ENCODE data around the gene RPL4.

RPL4 gene

DNA sequence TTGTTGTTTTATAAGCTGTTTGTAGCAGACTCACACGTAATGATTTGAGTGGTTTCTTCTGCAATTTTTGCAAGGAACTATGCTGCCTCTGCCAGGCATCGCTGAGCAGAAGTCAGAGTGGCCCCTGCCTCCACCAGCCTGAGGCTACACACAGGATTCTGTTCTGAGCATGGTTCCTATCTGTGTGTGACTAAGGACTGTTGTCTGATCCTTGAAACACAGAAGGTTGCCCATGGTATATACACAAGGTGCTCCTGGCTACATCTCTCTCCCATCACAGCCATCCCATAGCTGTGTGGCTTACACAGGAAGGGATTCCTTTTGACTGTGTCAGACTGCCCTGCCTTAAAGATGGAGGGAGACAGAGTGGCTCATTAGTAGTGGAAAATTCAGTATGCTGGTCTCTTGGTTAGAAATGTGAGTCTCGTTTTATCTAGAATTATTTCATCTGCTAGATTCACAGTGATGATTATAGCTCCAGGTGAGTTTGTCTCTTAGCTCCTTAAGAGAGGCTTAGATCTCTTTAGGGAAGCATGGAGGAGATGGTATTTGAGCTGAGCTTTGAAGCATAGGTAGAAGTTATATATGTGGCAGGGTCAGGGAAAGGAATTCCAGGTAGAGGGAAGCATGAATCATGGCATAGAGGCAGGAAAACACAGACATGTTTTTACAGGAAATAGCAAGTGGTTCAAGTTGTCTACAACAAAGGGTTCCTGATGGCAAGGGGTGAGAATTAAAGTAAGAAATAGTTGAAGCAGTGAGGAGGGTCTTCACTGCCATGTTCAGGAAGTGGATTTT, 44.6 kb downstream of the RPL4 start:
- DNase-seq (ENCODE audit: extremely low read depth in 1 of 2, low read depth in 1 of 2), result no peak

DNA sequence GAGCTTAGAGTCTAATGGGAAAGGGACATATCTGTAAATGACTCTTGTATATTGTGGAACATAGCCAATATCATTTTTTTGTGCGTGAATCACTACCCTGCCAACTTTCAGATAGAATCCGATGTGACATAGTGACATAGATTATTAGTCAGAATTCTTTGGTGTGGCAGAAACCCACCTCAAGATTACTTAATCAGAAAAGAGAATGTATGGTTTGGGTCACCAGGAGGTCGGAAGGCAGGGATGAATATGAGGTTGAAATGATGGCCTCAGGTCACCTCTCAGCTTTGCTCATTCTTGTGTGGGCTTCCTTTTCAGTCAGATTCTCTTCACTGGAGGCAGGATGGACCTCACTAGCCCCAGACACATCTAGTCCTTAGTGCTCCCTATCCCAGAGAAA, 48.4 kb downstream of the RPL4 start:
- peak in 1 of 2 donors; percentile 5 for DNase-seq (ENCODE audit: extremely low read depth in 1 of 2, low read depth in 1 of 2)

DNA sequence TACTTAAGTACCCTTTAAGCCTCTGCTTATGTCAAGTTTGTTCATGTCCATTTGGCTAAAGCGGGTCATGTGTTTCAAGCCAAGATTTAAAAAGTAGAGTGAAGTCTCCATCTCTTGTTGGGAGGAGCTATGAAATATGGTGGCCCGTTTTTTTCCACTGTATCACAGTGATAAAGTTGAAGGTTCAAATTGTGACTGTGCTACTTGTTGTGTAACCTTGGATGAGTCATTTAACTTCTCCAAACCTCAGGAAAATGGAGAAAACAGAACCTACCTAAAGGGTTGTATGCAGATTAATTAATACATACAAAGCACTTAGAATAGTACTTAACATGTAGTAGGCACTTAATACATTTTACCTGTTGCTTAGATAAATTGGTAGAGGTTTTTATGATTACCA, 50.5 kb downstream of the RPL4 start:
- DNase-seq (ENCODE audit: extremely low read depth in 1 of 2, low read depth in 1 of 2), result no peak

DNA sequence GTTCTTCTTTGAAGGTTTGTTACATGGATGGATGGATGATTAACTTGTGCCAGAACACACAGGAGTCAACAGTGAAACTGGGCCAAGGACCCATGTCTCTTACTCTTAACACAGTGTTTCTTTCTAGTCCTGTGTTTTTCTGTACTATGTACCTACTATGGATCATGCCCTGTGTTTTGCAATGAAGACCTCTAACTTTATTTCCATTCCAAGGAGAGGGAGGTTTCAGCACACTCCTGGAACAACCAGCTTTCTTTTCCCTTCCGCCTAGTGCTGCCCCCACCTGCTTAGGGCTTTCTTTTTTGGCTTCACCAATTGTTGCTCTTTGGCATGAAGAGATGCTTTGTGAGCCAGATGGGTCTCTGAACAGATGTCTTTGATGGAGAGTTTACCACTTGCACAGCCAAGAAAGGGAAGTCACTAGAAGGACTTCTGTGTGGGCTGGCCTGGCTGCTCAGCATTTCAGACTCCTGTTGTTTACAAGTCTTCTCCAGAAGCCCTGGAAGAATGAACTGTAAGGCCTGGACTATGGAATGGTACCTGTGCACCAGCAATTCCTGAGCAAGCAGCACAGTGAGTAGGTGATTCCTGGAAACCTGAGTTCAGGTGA, 51.6 kb downstream of the RPL4 start:
- no peak for DNase-seq (ENCODE audit: extremely low read depth in 1 of 2, low read depth in 1 of 2)

DNA sequence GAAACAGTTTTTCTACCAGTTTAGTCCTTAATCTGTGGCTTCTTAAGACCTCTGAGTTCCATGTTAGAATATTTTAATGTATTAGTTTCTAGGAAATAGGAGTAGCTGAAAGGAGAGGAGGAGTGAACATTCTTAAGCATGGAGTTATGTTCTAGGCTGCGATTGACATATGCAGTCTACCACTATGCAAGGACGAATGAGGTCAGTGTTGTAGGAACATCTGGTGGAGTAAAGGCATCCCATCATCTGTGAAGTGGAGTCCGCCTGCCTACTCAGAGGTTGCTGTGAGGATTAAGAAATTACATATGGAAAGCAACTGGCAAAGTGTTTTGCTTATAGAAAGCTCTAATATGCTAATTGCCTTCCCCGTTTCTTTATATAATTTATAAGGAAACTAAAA, 52.2 kb downstream of the RPL4 start:
- DNase-seq (ENCODE audit: extremely low read depth in 1 of 2, low read depth in 1 of 2), result no peak

Measured in stimulated activated CD8-positive, alpha-beta memory T cell treated with anti-CD3 and anti-CD28 coated beads, Interleukin-7, amount 100 ng/mL, for 48 hours (primary cell).